22Rv1 (cell line): ENCODE data around the gene AACS.

ENCODE experiments used
- ZFX ChIP-seq: fragments of 450-650 bp; IDR thresholded peaks from 2 replicates; pipeline ENCODE4 v1.6.1; 2017; ENCODE audit warnings: antibody characterized with exemption, borderline replicate concordance
- TF ChIP-seq, protein P1 (sequence below): fragments of 450-650 bp; IDR thresholded peaks from 2 replicates; pipeline ENCODE4 v1.5.1; 2017; ENCODE audit warnings: mild to moderate bottlenecking

DNA sequence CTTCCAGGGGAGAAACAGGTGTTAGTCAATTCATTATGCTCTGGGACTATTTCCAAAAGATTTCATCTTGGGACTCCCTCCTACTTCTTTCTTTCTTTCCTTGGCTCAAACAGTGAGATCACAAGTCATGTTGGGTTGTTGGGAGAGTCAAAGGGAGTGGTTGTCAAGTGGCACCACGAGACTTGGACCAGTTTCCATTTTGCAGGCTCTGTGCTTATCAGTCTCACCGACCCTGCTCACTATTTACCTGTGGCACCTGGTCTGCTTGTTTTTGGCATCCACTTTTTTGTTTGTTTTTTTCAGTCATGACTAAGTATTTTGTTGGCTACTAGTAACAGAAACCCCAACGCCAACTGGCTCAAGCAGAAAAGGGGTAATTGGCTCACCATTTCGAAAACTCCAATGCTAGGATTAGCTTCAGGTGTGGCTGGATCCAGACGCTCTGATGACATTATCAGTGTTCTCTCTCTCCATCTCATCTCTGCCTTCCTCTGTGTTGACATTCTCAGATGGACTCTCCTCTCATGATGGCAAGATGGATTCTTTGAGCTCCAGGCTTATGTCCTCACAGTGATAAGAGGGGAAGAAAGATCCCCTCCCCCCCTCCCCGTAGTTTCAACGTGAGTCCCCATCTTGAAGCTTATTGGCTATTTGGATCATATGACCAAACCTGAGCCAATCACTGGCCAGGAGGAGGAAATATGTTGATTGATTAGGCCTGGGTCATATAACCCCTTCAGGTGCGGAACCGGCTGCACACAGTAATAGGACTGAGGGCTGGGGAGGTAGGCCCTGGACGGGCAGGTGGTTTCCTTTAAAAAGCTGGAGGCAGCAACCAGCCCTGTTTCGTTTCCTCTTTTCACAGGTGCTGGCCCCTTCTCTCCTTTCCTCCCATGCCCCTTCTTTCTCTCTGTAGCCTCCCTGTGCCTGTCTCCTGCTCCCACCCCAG is 84.2 kb downstream of the AACS start:
- TF ChIP-seq, protein P1, sequence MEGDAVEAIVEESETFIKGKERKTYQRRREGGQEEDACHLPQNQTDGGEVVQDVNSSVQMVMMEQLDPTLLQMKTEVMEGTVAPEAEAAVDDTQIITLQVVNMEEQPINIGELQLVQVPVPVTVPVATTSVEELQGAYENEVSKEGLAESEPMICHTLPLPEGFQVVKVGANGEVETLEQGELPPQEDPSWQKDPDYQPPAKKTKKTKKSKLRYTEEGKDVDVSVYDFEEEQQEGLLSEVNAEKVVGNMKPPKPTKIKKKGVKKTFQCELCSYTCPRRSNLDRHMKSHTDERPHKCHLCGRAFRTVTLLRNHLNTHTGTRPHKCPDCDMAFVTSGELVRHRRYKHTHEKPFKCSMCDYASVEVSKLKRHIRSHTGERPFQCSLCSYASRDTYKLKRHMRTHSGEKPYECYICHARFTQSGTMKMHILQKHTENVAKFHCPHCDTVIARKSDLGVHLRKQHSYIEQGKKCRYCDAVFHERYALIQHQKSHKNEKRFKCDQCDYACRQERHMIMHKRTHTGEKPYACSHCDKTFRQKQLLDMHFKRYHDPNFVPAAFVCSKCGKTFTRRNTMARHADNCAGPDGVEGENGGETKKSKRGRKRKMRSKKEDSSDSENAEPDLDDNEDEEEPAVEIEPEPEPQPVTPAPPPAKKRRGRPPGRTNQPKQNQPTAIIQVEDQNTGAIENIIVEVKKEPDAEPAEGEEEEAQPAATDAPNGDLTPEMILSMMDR = no peak
- TF ChIP-seq ZFX = no peak
